Esophagus muscularis mucosa (tissue), 4 donors: ENCODE measurements around the gene PLAGL2.

ENCODE experiments used
- EP300 ChIP-seq: sonication (generic); formaldehyde crosslinking; IDR thresholded peaks from one replicate; pipeline ENCODE4 v1.6.1; 2017; ENCODE audit warnings: antibody characterized with exemption
- POLR2A ChIP-seq: fragments of 450-650 bp; IDR thresholded peaks from one replicate; pipeline ENCODE4 v1.6.1; 2017; ENCODE audit warnings: antibody characterized with exemption, moderate library complexity, mild to moderate bottlenecking, low read depth
- TF ChIP-seq, protein P1 (sequence below), 3 experiments: fragments of 200-600 bp in 2 of 3; fragments of 450-650 bp in 1 of 3; sonication (generic) in 2 of 3; IDR thresholded peaks; one replicate each; pipeline ENCODE4 v1.5.1; 2017 to 2019; ENCODE audit warnings: antibody characterized with exemption in 3 of 3, mild to moderate bottlenecking in 2 of 3, moderate library complexity in 1 of 3

DNA sequence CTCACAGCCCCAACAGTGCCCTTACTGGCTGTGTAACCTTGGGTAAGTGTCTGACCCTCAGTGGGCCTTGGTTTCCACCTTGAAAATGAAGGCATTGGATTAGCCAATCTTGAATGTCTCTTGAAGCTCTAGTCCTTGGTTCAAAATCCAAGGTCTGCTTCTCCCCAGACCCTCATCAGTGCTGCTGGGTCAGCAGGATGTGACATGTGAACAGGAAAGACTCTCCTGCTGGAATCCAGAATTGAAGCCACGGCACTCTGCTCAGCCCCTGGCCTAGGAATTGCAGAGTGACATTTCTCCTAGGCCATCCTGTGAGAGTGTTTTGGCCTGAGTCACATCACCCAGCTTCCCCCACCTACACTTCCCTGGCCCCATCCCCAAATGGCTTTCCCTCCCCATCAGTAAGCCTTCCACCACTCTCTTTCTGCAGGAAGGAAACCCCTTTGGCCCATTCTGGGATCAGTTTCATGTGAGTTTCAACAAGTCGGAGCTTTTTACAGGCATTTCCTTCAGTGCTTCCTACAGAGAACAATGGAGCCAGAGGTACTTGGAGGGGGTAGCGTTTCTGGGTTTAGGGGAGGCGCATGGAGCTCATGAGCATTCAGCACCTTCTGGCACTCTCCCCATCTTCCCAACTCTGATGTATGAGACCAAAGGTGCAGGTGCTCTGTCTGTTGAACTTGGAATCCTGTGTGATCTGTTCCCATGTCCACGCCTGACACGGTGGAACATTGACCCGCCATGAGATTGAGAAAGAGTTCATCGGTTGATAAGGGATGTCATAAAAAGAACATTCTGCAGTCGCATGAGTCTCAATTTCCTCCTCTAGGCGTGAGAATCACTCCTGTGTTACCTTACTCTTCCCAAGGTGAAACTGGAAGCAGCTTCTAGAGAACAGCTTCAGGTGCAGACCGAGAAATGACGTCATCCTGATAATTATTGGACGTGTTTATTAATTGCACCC, 8.9 kb upstream of the PLAGL2 start:
- TF ChIP-seq, protein P1, sequence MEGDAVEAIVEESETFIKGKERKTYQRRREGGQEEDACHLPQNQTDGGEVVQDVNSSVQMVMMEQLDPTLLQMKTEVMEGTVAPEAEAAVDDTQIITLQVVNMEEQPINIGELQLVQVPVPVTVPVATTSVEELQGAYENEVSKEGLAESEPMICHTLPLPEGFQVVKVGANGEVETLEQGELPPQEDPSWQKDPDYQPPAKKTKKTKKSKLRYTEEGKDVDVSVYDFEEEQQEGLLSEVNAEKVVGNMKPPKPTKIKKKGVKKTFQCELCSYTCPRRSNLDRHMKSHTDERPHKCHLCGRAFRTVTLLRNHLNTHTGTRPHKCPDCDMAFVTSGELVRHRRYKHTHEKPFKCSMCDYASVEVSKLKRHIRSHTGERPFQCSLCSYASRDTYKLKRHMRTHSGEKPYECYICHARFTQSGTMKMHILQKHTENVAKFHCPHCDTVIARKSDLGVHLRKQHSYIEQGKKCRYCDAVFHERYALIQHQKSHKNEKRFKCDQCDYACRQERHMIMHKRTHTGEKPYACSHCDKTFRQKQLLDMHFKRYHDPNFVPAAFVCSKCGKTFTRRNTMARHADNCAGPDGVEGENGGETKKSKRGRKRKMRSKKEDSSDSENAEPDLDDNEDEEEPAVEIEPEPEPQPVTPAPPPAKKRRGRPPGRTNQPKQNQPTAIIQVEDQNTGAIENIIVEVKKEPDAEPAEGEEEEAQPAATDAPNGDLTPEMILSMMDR (IDR thresholded peaks at IDR 0.05): no peak
- TF ChIP-seq POLR2A (no peak), EP300 (no peak)
